HG03442 (cell line): ENCODE data around the gene ABRAXAS1.
A peak's percentile ranks its signal among the peaks of the same experiment; 100 is the strongest.
"Not testable (repeated sequence)": the region's sequence is repeated elsewhere in the genome, so short reads cannot be mapped to it uniquely, and the experiment has no call there.

Source experiments
- ATAC-seq: cut with Tn5 transposase; IDR thresholded peaks from one replicate; pipeline ENCODE4 v1.9.1; 2021; ENCODE audit warnings: mild to moderate bottlenecking, moderate library complexity; ENCODE audit not compliant: unreplicated experiment

The ABRAXAS1 gene

GRCh38 chr4:83484500-83485461 lies at the start of gene ABRAXAS1:
TSS of gene ABRAXAS1 (minus strand) at chr4:83485100. CDS start at chr4:83485072, 28 bp downstream.
- ATAC-seq = peak; percentile 95

GRCh38 chr4:83527671-83528070 lies 42.8 kb upstream of the ABRAXAS1 start:
- ATAC-seq = no peak

DNA sequence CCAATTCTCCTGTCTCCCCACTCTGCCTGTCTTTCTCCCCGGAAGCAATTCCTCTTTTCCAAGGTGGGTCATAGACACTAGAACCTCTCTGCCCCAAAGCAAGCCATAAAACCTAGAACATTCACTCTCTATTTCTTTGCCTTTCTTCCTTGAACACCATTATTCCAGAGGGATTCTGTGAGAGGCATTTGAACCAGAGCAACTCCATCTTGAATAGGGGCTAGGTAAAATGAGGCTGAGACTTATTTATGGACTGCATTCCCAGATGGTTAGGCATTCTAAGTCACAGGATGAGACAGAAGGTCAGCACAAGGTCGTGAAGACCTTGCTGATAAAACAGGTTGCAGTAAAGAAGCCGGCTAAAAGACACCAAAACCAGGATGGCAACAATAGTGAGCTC lies 37.3 kb upstream of the ABRAXAS1 start:
- no peak for ATAC-seq

GRCh38 chr4:83516042-83516772 lies 31.3 kb upstream of the ABRAXAS1 start:
- ATAC-seq = no peak

DNA sequence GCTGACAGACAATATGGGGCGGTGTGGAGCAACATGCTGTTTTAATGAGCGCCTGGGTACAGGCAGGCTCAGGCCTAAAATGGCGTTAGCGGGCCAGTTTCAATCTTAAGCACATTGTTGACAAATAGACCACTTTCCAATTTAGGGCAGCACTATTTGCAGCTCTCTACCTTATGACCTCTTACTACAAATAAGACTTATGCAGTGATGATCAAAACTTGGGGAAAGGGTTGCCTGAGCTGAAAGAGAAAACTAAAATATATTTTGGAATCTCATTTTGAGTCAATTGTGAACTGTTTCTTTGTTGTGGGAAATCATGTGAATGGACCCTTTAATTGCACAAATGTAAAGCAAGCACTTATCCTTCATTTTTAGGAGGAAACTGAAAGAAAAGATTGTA lies 25.5 kb upstream of the ABRAXAS1 start:
- peak; percentile 36 for ATAC-seq

GRCh38 chr4:83509156-83509585 lies 24.3 kb upstream of the ABRAXAS1 start:
- peak; percentile 68 for ATAC-seq

GRCh38 chr4:83504996-83505395 lies 20.1 kb upstream of the ABRAXAS1 start:
- ATAC-seq = no peak

DNA sequence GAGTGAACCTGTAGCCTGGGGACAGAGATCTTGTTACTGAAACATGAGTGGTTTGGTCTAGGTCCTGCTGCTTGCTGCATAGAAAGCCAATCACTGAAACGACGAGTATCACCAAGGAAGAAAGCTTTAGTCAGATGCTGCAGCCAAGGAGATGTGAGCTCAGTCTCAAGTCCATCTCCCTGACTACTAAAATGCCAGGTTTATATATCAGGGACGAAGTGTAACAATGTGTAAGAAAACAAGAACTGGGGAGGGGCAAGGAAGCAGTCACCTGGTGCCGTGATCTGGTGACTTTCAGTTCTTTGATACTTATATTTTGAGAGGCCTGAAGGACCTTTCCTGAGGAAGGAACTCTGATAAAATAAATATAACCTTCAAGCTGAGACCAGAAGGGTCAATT lies 19.6 kb upstream of the ABRAXAS1 start:
- ATAC-seq = no peak

- ATAC-seq = no peak
These were observed 19.1 kb upstream of the ABRAXAS1 start for GRCh38 chr4:83503974-83504373.

DNA sequence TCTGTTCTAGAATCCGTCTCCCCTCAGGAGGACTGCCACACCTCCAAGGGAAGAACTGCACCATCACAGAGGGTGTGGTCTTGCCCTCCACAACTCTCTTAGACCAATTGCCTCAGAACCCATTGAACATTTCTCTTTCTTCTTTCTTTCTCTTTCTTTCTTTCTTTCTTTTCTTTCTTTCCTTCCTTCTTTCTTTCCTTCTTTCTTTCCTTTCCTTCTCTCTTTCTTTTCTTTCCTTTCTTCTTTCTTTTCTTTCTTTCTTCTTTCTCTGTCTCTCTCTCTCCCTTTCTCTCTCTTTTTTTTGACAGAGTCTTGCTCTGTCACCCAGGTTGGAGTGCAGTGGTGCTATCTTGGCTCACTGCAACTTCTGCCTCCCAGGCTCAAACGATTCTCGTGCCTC lies 16.8 kb upstream of the ABRAXAS1 start:
- not testable (repeated sequence) for ATAC-seq

- ATAC-seq = no peak
These were observed 13.3 kb upstream of the ABRAXAS1 start for GRCh38 chr4:83498187-83498586.

DNA sequence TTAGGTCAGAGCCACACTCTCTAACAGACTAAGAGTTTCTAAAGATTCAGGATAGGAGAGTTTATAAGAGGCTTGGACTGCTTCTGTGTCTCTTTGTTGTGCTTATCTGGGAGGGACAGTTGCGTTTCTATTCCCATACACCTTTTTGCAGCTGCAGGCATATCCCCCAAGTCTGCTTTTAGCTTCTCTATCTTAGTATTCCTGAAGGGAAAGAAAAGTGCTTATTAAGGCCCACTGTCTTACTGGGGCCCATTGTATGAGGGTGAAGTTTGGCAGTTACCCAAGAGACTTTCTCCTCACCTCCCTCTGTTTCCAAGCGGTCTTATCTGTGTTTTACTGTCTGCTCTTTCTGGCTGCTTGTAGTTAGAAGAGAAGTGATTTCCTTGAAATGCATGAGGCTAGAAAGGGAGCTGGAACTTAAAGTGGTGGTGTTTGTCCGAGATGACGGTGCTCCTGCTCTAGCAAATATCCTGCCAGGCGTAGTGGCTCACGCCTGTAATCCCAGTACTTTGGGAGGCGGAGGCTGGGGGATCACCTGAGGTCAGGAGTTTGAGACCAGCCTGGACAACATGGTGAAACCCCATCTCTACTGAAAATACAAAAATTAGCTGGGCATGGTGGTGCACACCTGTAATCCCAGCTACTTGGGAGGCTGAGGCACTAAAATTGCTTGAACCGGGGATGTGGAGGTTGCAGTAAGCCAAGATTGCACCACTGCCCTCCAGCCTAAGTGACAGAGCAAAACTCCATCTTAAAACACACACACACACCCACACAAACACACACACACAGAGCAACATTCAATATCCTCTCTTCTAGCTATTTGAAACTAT lies 11.4 kb upstream of the ABRAXAS1 start:
- not testable (repeated sequence) for ATAC-seq

DNA sequence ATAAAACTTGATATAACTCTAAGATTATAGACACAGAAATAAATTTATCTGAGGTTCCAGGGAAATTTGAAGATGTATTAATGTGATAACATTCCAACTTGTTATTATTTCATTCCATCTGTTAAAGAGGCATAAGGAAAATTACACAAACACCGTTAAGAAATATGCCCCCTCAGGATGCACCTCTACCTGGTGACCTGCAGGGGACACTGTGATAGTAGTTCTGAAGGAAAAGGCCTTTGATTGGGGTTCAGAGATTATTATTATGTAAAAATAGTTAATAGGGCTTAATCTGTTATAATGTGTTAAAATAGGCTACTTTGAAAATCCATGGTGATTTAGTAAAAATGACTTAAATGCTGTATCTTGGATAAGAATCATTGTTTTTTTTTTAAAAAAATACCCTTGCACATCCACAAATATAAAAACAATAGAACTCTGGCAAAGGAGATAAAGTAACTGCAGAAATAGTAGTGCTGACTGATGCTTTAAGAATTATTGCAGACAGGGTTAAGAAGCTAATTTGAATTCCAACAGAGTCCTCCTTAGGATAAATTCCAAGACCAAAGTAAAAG lies 6.1 kb upstream of the ABRAXAS1 start:
- ATAC-seq = peak; percentile 83

- ATAC-seq = no peak
These were observed 4.9 kb upstream of the ABRAXAS1 start for GRCh38 chr4:83489711-83490326.

DNA sequence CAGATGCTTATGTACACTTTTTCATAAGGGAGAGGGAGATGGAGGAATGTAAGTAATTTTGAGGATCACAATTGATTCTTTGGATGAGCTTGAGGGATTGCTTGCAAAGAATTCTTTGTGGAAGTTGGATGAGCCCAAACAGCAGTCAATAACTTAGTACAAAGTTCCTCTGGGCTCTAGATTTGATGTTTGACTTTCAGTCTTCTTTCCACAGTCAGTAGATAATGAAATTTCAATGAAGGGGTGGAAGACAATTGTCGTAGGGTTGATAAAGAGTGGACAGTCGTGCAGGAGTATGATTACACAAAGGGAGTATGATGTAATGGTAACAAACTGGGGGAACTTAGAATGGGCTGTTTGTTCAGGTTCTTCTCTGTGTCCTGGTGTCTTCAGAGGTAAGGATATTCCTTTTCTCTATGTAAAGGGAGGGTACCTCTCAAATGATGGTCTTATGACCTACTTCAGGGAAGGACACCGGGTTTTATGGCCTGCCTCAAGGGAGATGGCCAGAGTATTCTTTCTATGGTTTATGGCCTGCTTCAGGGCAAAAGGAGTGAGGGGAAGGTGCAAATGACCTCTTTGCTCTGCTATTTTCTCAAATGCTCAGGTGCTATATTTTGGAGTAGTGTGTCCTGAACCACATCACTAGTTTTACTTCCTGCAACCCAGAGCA lies 1.7 kb upstream of the ABRAXAS1 start:
- ATAC-seq = no peak

- no peak for ATAC-seq
These were observed 10.9 kb downstream of the ABRAXAS1 start for GRCh38 chr4:83473966-83474365.

DNA sequence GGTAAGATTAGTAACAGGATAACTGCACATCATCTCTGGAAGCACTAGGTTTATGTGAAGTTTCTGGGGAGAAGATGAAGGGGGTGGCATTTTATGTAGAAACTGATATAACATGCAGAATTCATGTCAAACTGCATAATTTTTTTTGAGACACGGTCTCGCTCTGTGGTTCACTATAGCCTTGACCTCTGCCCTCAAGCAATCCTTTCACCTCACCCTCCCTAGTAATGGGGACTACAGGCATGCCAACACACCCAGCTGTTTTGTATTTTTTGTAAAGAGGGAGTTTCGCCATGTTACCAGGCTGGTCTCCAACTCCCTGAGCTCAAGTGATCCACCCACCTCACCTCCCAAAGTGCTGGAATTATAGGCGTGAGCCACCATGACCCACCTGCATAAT lies 11.5 kb downstream of the ABRAXAS1 start:
- no peak for ATAC-seq

DNA sequence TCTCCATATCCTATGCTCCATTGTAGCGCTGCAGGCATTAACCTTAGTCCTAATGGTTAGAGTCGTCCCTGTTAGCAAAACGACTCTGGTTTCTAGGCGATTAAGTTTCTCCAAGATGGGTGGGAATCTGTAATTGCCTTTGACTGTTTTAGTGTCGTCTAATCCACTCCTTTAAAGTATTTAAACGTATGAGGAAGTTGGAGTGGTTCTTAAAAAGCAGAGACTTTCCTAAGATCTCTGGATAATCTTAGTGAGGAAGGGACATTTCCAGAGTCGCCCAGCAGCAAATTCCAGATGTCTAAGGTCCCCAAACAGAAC lies 28.8 kb downstream of the ABRAXAS1 start:
- ATAC-seq = no peak

DNA sequence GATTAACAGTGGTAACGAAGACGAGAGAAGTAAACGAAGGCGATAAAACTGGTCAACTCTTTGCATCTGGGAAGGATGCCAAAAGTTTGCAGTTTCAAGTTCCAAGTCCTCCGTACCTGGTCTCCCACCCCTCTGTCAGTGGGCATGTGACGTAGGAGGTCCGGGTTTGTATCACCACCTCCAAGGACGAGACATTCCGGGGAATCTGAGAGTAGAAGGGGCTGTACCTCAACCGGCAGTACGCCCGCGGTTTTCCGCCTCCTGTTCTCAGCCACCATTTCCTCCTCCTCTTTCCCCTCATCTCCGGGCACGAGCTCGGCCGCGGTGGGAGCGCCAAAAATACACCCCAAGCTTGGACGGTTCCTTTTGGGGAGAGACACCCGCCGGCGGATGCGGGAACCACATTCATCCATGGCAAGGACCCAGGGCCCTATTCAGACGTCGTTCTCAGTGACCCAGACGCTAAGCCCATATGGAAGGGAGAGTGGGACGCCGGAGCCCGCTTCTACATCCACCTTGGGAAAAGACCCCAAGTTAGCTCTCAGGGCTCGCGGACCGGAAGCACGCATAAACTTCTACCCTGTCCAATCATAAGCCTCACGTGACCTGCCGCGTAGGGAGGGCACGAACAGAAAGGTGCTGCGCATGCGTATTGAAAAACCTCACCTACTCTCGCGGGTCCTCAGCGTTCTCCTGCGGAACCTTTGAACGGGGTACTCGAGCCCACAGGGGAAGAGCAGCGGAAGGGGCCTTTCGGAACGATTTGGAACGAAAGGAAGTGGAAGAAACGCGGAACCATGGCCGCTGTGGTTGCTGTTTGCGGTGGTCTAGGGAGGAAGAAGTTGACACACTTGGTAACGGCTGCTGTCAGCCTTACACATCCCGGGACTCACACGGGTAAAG lies 29.4 kb downstream of the ABRAXAS1 start, which contains the start of the genes HELQ and MRPS18C:
HELQ (minus strand) TSS at position 543 of the 903 bp plus-strand sequence; CDS start at position 413, 130 bp downstream.
MRPS18C (plus strand) TSS at position 778 of the 903 bp plus-strand sequence; CDS start at position 798, 20 bp downstream.
- peak; percentile 95 for ATAC-seq
